Stimulated activated naive CD8-positive, alpha-beta T cell treated with anti-CD3 and anti-CD28 coated beads, Interleukin-15, amount 100 ng/mL, for 72 hours (primary cell): ENCODE data around the gene SLC8A1.

Experiments used
- ATAC-seq: fragments of 150-1000 bp; cut with Tn5 transposase; 2 replicates; pipeline ENCODE4 v1.10.0; 2021; ENCODE audit warnings: mild to moderate bottlenecking, moderate library complexity
- DNase-seq, 2 donors: peaks; one replicate each; pipeline ENCODE4 v3.0.0; 2021 to 2022
- H3K27ac Mint-ChIP-seq, 2 donors: one replicate each; pipeline ENCODE4 v1.8.0; 2022; ENCODE audit warnings: mild to moderate bottlenecking in 2 of 2, mixed read lengths in 2 of 2, moderate library complexity in 2 of 2
- H3K27me3 Mint-ChIP-seq: one replicate; pipeline ENCODE4 v1.8.0; 2022; ENCODE audit warnings: mixed read lengths
- H3K4me1 Mint-ChIP-seq: one replicate; pipeline ENCODE4 v1.8.0; 2022; ENCODE audit warnings: mild to moderate bottlenecking, mixed read lengths
- H3K4me3 Mint-ChIP-seq, 2 donors: one replicate each; pipeline ENCODE4 v1.8.0; 2022; ENCODE audit warnings: mild to moderate bottlenecking in 2 of 2, mixed read lengths in 2 of 2, moderate library complexity in 1 of 2
- H3K9me3 Mint-ChIP-seq, 2 donors: one replicate each; pipeline ENCODE4 v1.8.0; 2022; ENCODE audit warnings: mixed read lengths in 2 of 2

SLC8A1 gene

GRCh38 chr2:40225670-40226210 lies 226.2 kb downstream of the SLC8A1 start:
- Mint-ChIP-seq H3K9me3 (peaks cover 0 to 3% of the 10 kb centered on the region in 2 donors), H3K4me3 (no peak overlapping the region), H3K27me3 (no peaks in the 10 kb centered on the region), H3K4me1 (no peaks in the 10 kb centered on the region), H3K27ac (no peak overlapping the region)
- ATAC-seq: no peak
- DNase-seq: no peak

- DNase-seq (no peak), ATAC-seq (no peak)
- Mint-ChIP-seq H3K27me3 (no peaks in the 10 kb centered on the region), H3K4me1 (no peaks in the 10 kb centered on the region), H3K27ac (no peak overlapping the region), H3K4me3 (no peak overlapping the region), H3K9me3 (peaks cover 0 to 3% of the 10 kb centered on the region in 2 donors)
Measured at GRCh38 chr2:40224318-40224717, 227.6 kb downstream of the SLC8A1 start.

GRCh38 chr2:40220177-40220925 lies 231.5 kb downstream of the SLC8A1 start:
- Mint-ChIP-seq H3K27ac (no peak overlapping the region), H3K9me3 (peaks cover 0 to 7% of the 10 kb centered on the region in 2 donors), H3K4me3 (no peak overlapping the region), H3K4me1 (no peaks in the 10 kb centered on the region), H3K27me3 (no peaks in the 10 kb centered on the region)
- no peak for ATAC-seq
- no peak for DNase-seq

GRCh38 chr2:40219141-40219540 lies 232.7 kb downstream of the SLC8A1 start:
- no peak for DNase-seq

GRCh38 chr2:40218679-40219078 lies 233.2 kb downstream of the SLC8A1 start:
- no peak overlapping the region for H3K27ac Mint-ChIP-seq
- no peaks in the 10 kb centered on the region for H3K4me1 Mint-ChIP-seq
- ATAC-seq (no peak), DNase-seq (no peak)
- H3K9me3 Mint-ChIP-seq: peaks cover 0 to 7% of the 10 kb centered on the region in 2 donors
- no peaks in the 10 kb centered on the region for H3K27me3 Mint-ChIP-seq
- H3K4me3 Mint-ChIP-seq: no peak overlapping the region

More at GRCh38 chr2:40219141-40219540, 232.7 kb downstream of the SLC8A1 start:
- H3K27me3 Mint-ChIP-seq: no peaks in the 10 kb centered on the region
- no peak overlapping the region for H3K27ac Mint-ChIP-seq
- no peak overlapping the region for H3K4me3 Mint-ChIP-seq
- H3K4me1 Mint-ChIP-seq: no peaks in the 10 kb centered on the region
- ATAC-seq: no peak
- peaks cover 0 to 7% of the 10 kb centered on the region in 2 donors for H3K9me3 Mint-ChIP-seq

GRCh38 chr2:40213619-40214018 lies 238.3 kb downstream of the SLC8A1 start:
- no peaks in the 10 kb centered on the region for H3K27me3 Mint-ChIP-seq
- no peak overlapping the region for H3K27ac Mint-ChIP-seq
- no peak for DNase-seq
- H3K4me1 Mint-ChIP-seq: peaks cover 25% of the 10 kb centered on the region
- peaks cover 0 to 4% of the 10 kb centered on the region in 2 donors for H3K9me3 Mint-ChIP-seq
- no peak for ATAC-seq
- H3K4me3 Mint-ChIP-seq: no peak overlapping the region

GRCh38 chr2:40213071-40213470 lies 238.8 kb downstream of the SLC8A1 start:
- no peak for DNase-seq
- H3K4me1 Mint-ChIP-seq: peaks cover 25% of the 10 kb centered on the region
- H3K4me3 Mint-ChIP-seq: no peak overlapping the region
- H3K9me3 Mint-ChIP-seq: peaks cover 0 to 4% of the 10 kb centered on the region in 2 donors
- H3K27me3 Mint-ChIP-seq: no peaks in the 10 kb centered on the region
- H3K27ac Mint-ChIP-seq: no peak overlapping the region
- ATAC-seq: no peak

GRCh38 chr2:40210968-40211353 lies 240.9 kb downstream of the SLC8A1 start:
- DNase-seq (no peak), ATAC-seq (peak; percentile 69)
- no peak overlapping the region for H3K4me3 Mint-ChIP-seq
- peaks cover 25% of the 10 kb centered on the region for H3K4me1 Mint-ChIP-seq
- H3K27ac Mint-ChIP-seq: no peak overlapping the region
- H3K27me3 Mint-ChIP-seq: no peaks in the 10 kb centered on the region
- H3K9me3 Mint-ChIP-seq: no peaks in the 10 kb centered on the region

- Mint-ChIP-seq H3K4me1 (peaks cover 25% of the 10 kb centered on the region), H3K9me3 (peaks cover 0 to 2% of the 10 kb centered on the region in 2 donors), H3K27ac (no peak overlapping the region), H3K4me3 (no peak overlapping the region), H3K27me3 (no peaks in the 10 kb centered on the region)
- DNase-seq (no peak), ATAC-seq (peak; percentile 44)
Measured at GRCh38 chr2:40210344-40210967, 241.4 kb downstream of the SLC8A1 start.

- peaks cover 25% of the 10 kb centered on the region for H3K4me1 Mint-ChIP-seq
- H3K27me3 Mint-ChIP-seq: no peaks in the 10 kb centered on the region
- ATAC-seq (peak; percentile 37), DNase-seq (no peak)
- no peak overlapping the region for H3K27ac Mint-ChIP-seq
- peaks cover 0 to 5% of the 10 kb centered on the region in 2 donors for H3K9me3 Mint-ChIP-seq
- no peak overlapping the region for H3K4me3 Mint-ChIP-seq
Measured at GRCh38 chr2:40209761-40210160, 242.1 kb downstream of the SLC8A1 start.

- H3K27ac Mint-ChIP-seq: no peak overlapping the region
Measured at GRCh38 chr2:40208463-40208862, 243.4 kb downstream of the SLC8A1 start.

GRCh38 chr2:40204268-40204667 lies 247.6 kb downstream of the SLC8A1 start:
- ATAC-seq: no peak
- no peak overlapping the region for H3K4me3 Mint-ChIP-seq
- no peak overlapping the region for H3K27ac Mint-ChIP-seq
- H3K9me3 Mint-ChIP-seq: peaks cover 0 to 5% of the 10 kb centered on the region in 2 donors
- DNase-seq: no peak
- H3K27me3 Mint-ChIP-seq: no peaks in the 10 kb centered on the region
- H3K4me1 Mint-ChIP-seq: peaks cover 4% of the 10 kb centered on the region

More at GRCh38 chr2:40208463-40208862, 243.4 kb downstream of the SLC8A1 start:
- peaks cover 0 to 5% of the 10 kb centered on the region in 2 donors for H3K9me3 Mint-ChIP-seq
- DNase-seq (no peak), ATAC-seq (no peak)
- no peaks in the 10 kb centered on the region for H3K27me3 Mint-ChIP-seq
- H3K4me1 Mint-ChIP-seq: peaks cover 25% of the 10 kb centered on the region
- no peak overlapping the region for H3K4me3 Mint-ChIP-seq

- H3K27me3 Mint-ChIP-seq: no peaks in the 10 kb centered on the region
- no peak overlapping the region for H3K4me3 Mint-ChIP-seq
- no peak for DNase-seq
- no peak for ATAC-seq
- no peaks in the 10 kb centered on the region for H3K4me1 Mint-ChIP-seq
- peaks cover 0 to 5% of the 10 kb centered on the region in 2 donors for H3K9me3 Mint-ChIP-seq
- H3K27ac Mint-ChIP-seq: no peak overlapping the region
Measured at GRCh38 chr2:40202798-40203400, 249.0 kb downstream of the SLC8A1 start.

GRCh38 chr2:40201425-40201824 lies 250.5 kb downstream of the SLC8A1 start:
- H3K4me1 Mint-ChIP-seq: no peaks in the 10 kb centered on the region
- H3K27me3 Mint-ChIP-seq: no peaks in the 10 kb centered on the region
- H3K9me3 Mint-ChIP-seq: peaks cover 0 to 5% of the 10 kb centered on the region in 2 donors
- no peak for DNase-seq
- no peak overlapping the region for H3K27ac Mint-ChIP-seq
- H3K4me3 Mint-ChIP-seq: no peak overlapping the region
- ATAC-seq: no peak

- peaks cover 0 to 3% of the 10 kb centered on the region in 2 donors for H3K9me3 Mint-ChIP-seq
- ATAC-seq (no peak), DNase-seq (no peak)
- H3K27me3 Mint-ChIP-seq: peaks cover 3% of the 10 kb centered on the region
- no peaks in the 10 kb centered on the region for H3K4me1 Mint-ChIP-seq
- H3K27ac Mint-ChIP-seq: no peak overlapping the region
- no peak overlapping the region for H3K4me3 Mint-ChIP-seq
Measured at GRCh38 chr2:40200366-40200915, 251.4 kb downstream of the SLC8A1 start.
